GM12878 (cell line): ENCODE measurements around the gene DIS3L2. TPM values are rescaled to one million over a fixed set of nuclear protein-coding genes. Genes with fewer than 3 reads are reported as not detected.
"Not testable (repeated sequence)": the region's sequence is repeated elsewhere in the genome, so short reads cannot be mapped to it uniquely, and the experiment has no call there.

Experiments used
- ATAC-seq: fragments of 200-7000 bp; cut with Tn5 transposase; 3 replicates; pipeline ENCODE4 v1.9.1; 2020; ENCODE audit warnings: mild to moderate bottlenecking, moderate library complexity
- BruUV-seq: library from RNA; stranded (reverse); fragments of 400-500 nt; replicated peaks from 2 replicates; lab custom pipeline; 2021; lab: Mats Ljungman, UMichigan
- CTCF ChIA-PET: fragments of 300-600 bp; sonication (Branson Sonifier 250); formaldehyde crosslinking; extraction: SDS; loops from one replicate; lab custom pipeline; 2021; ENCODE audit warnings: inconsistent platforms; lab: Yijun Ruan, JAX
- POLR2A ChIA-PET: fragments of 350-600 bp; formaldehyde crosslinking; extraction: SDS; loops from one replicate; lab custom pipeline; 2021; ENCODE audit warnings: inconsistent platforms; lab: Charles Lee
- RAD21 ChIA-PET: fragments of 300-600 bp; sonication (Branson Sonifier 250); formaldehyde crosslinking; loops from one replicate; lab custom pipeline; 2023; ENCODE audit warnings: antibody characterized with exemption; ENCODE audit not compliant: unreplicated experiment; lab: Charles Lee
- SMC1A ChIA-PET: fragments of 300-600 bp; sonication (Branson Sonifier 250); formaldehyde crosslinking; loops from one replicate; lab custom pipeline; 2023; ENCODE audit not compliant: unreplicated experiment, uncharacterized antibody; lab: Charles Lee
- DNase-seq: peaks from one replicate; pipeline ENCODE4 v3.0.0-alpha.2; 2011; ENCODE audit warnings: low read depth, low spot score
- FAIRE-seq: peaks from 3 replicates; lab custom pipeline; 2011; peaks lifted over from hg19 to GRCh38; lab: Jason Lieb, UNC
- H2AFZ ChIP-seq: 2 replicates; pipeline ENCODE4 v1.6.0; 2011; ENCODE audit warnings: low read depth, low read length, control low read depth; ENCODE audit not compliant: control insufficient read depth
- H3K27ac ChIP-seq: 2 replicates; pipeline ENCODE4 v1.5.1; 2011; ENCODE audit warnings: control low read depth; ENCODE audit not compliant: control insufficient read depth, insufficient read depth
- H3K27me3 ChIP-seq, 2 experiments: replicated peaks in 1 of 2; 2 replicates each; pipeline versions ENCODE4 v1.6.0 to v1.6.1; 2011; ENCODE audit warnings: low read length in 1 of 2; ENCODE audit not compliant: control insufficient read depth in 2 of 2, insufficient read depth in 2 of 2
- H3K36me3 ChIP-seq, 2 experiments: 2 replicates each; pipeline ENCODE4 v1.5.1; 2011; ENCODE audit warnings: low read length in 1 of 2; ENCODE audit not compliant: control insufficient read depth in 2 of 2, insufficient read depth in 2 of 2
- H3K4me1 ChIP-seq: 2 replicates; pipeline ENCODE4 v1.6.1; 2011; ENCODE audit warnings: mild to moderate bottlenecking, low read length, moderate library complexity, mixed read lengths; ENCODE audit not compliant: control insufficient read depth, insufficient read depth
- H3K4me2 ChIP-seq: 2 replicates; pipeline ENCODE4 v1.6.0; 2011; ENCODE audit warnings: control low read depth; ENCODE audit not compliant: control insufficient read depth, insufficient read depth
- H3K4me3 ChIP-seq: fragments of 200-600 bp; sonication (generic); 2 replicates; pipeline ENCODE4 v1.5.1; 2016
- H3K79me2 ChIP-seq: 2 replicates; pipeline ENCODE4 v1.6.0; 2011; ENCODE audit warnings: low read length; ENCODE audit not compliant: control insufficient read depth, insufficient read depth
- H3K9ac ChIP-seq: 2 replicates; pipeline ENCODE4 v1.8.0; 2011; ENCODE audit warnings: low read length, control low read depth, mixed read lengths; ENCODE audit not compliant: control insufficient read depth, insufficient read depth
- H3K9me3 ChIP-seq: replicated peaks from 3 replicates; pipeline ENCODE4 v1.5.1; 2011; ENCODE audit warnings: mild to moderate bottlenecking, low read length; ENCODE audit not compliant: control insufficient read depth, insufficient read depth
- H4K20me1 ChIP-seq: 2 replicates; pipeline ENCODE4 v1.6.0; 2011; ENCODE audit not compliant: control insufficient read depth, insufficient read depth
- CREB1 ChIP-seq: IDR thresholded peaks from 2 replicates; pipeline ENCODE4 v1.6.1; 2012; ENCODE audit warnings: low read depth, mild to moderate bottlenecking, inconsistent platforms
- NFXL1 ChIP-seq: fragments of 450-650 bp; IDR thresholded peaks from 2 replicates; pipeline ENCODE4 v1.6.1; 2017; ENCODE audit warnings: antibody characterized with exemption, mild to moderate bottlenecking, borderline replicate concordance
- POU2F2 ChIP-seq: IDR thresholded peaks from 3 replicates; pipeline ENCODE4 v1.6.1; 2011; ENCODE audit warnings: low read depth, mild to moderate bottlenecking, low read length, borderline replicate concordance
- SP1 ChIP-seq: IDR thresholded peaks from one replicate; pipeline ENCODE4 v1.6.1; 2011; ENCODE audit warnings: low read depth, low read length
- STAT3 ChIP-seq: IDR thresholded peaks from 2 replicates; pipeline ENCODE4 v1.6.1; 2011; ENCODE audit warnings: low read depth, low read length, improper control_type of control experiment
- YY1 ChIP-seq: IDR thresholded peaks from 2 replicates; pipeline ENCODE4 v1.6.1; 2011; ENCODE audit warnings: low read depth, mild to moderate bottlenecking, low read length
- WGBS: methylation state at CpG from one replicate; pipeline ENCODE4 v1.1.6; 2016; ENCODE audit warnings: low lambda C conversion rate; ENCODE audit not compliant: insufficient replicate concordance, insufficient coverage; ENCODE audit errors: missing lambda C conversion rate; 5-methylcytosine and 5-hydroxymethylcytosine counted together
- in situ Hi-C: fragments of 300-500 bp; cut with MboI; formaldehyde crosslinking; loops from 9 replicates; pipeline ENCODE4 v1.14.3; 2018; ENCODE audit warnings: mixed read lengths
- intact Hi-C: fragments of 100-400 bp; cut with micrococcal nuclease; formaldehyde crosslinking; loops from one replicate; pipeline ENCODE4 v1.14.2; 2022; ENCODE audit not compliant: unreplicated experiment
- polyA plus RNA-seq, 11 experiments: library from polyadenylated mRNA; depleted of rRNA in 4 of 11; unstranded in 6 of 11; stranded (reverse) in 5 of 11; fragments of >200 nt; fragmentation: Nextera tagmentation in 4 of 11; fragmentation: Illumina TruSeq in 1 of 11; extraction: Ambion mirVana in 4 of 11; extraction: Trizol in 1 of 11; gene quantifications; 1 replicate in 1 of 11; 2 replicates in 10 of 11; pipeline versions ENCODE4 v1.2.1 to v1.2.3, GENCODE V29; 2011 to 2016; ENCODE audit warnings: inconsistent platforms in 2 of 11, missing spikeins in 2 of 11, low read depth in 1 of 11
- total RNA-seq, 4 experiments: library from RNA; depleted of rRNA in 3 of 4; stranded (reverse); fragments of >200 nt in 3 of 4; fragmentation: Illumina TruSeq in 1 of 4; extraction: Trizol in 1 of 4; gene quantifications; 2 replicates each; pipeline versions ENCODE4 v1.2.1 to v1.2.3, GENCODE V29; 2013 to 2021

The DIS3L2 gene
- total and polyA plus RNA-seq, 10 of the 15 experiments (the other 5 are each of a cell fraction or from before 2014, with no cell fraction given): 3.5 to 27.1 (median 16.0) TPM

DNA sequence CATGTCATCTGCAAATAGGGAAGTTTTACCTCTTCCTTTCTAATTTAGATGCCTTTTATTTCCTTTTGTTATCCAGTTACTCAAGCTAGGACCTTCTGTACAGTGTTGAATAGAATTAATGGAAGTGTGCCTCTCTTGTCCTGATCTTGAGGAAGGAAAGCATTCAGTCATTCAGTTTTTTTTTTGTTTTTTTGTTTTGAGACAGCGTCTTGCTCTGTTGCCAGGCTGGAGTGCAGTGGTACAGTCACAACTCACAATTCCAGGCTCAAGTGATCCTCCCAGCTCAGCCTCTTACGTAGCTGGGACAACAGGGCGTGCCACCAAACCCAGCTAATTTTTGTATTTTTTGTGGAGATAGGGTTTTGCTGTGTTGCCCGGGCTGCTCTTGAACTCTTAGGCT lies 213.1 kb downstream of the DIS3L2 start:
- RAD21 ChIA-PET: no interaction called here
- FAIRE-seq (no peak), DNase-seq (no peak), ATAC-seq (no peak)
- intact Hi-C loops (no loop called here), in situ Hi-C loops (no loop called here)
- no peak overlapping the region for H3K27ac ChIP-seq
- no TSS peak for BruUV-seq
- no peak overlapping the region for H2AFZ ChIP-seq
- TF ChIP-seq NFXL1 (no peak), SP1 (no peak), YY1 (no peak), POU2F2 (no peak), STAT3 (no peak), CREB1 (no peak)
- H3K4me3 ChIP-seq: no peak overlapping the region
- H3K9me3 ChIP-seq: no peaks in the 10 kb centered on the region
- POLR2A ChIA-PET: interaction anchor here (0.6 to 0.7 kb wide), 2 partner anchors 28 to 401 kb away, joined by 3 to 5 read pairs; no protein-coding TSS in a partner anchor
- H3K4me1 ChIP-seq: no peaks in the 10 kb centered on the region
- H3K4me2 ChIP-seq: no peak overlapping the region
- CTCF ChIA-PET: interaction anchor here (0.7 kb wide), 1 partner anchor 16 kb away, joined by 3 read pairs; no protein-coding TSS in a partner anchor
- no peaks in the 10 kb centered on the region for H3K36me3 ChIP-seq
- H4K20me1 ChIP-seq: no peaks in the 10 kb centered on the region
- H3K9ac ChIP-seq: no peak overlapping the region
- 76% methylated on average over 4 of the region's 4 CpGs for WGBS
- no peaks in the 10 kb centered on the region for H3K79me2 ChIP-seq
- H3K27me3 ChIP-seq: no peaks in the 10 kb centered on the region
- SMC1A ChIA-PET: interaction anchor here (0.7 kb wide), 1 partner anchor 272 kb away, joined by 5 read pairs; no protein-coding TSS in a partner anchor

DNA sequence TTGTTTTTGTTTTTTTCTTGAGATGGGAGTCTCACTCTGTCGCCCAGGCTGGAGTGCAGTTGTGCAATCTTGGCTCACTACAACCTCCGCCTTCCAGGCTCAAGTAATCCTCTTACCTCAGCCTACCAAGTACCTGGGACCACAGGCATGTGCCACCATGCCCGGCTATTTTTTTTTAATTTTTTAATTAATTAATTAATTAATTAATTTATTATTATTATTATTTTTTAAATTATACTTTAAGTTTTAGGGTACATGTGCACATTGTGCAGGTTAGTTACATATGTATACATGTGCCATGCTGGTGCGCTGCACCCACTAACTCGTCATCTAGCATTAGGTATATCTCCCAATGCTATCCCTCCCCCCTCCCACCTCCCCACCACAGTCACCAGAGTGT lies 215.1 kb downstream of the DIS3L2 start:
- H3K4me1 ChIP-seq, DNase-seq, H3K9me3 ChIP-seq, ATAC-seq, H3K4me3 ChIP-seq, BruUV-seq, H3K79me2 ChIP-seq, H3K4me2 ChIP-seq, SMC1A ChIA-PET, FAIRE-seq, H2AFZ ChIP-seq, H3K27me3 ChIP-seq, RAD21 ChIA-PET, in situ Hi-C loops, H4K20me1 ChIP-seq, H3K9ac ChIP-seq, H3K27ac ChIP-seq, CTCF ChIA-PET, POLR2A ChIA-PET, intact Hi-C loops, H3K36me3 ChIP-seq: not testable (repeated sequence)
- WGBS: 96% methylated on average over 3 of the region's 5 CpGs
